ENCODE data around the gene SV2B.

The SV2B gene

DNA sequence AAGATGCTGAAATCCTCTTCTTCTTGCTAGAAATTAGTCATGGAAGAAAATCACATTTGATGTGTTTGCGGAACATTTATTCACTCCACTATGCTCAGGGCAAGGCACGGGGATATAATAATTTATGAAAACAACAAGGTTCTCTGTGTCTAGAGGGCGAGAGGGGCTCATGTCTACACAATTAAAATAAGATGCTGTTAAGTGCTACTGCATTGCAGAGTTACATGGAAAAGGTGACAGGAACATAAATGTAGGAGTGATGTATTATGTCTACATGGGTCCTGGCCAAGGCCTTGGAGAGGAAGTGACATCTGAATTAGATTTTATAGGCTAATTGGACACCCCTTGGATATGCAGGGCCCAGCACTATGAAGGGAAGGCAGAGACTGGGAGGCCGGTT lies 96.1 kb downstream of the SV2B start:
- Histone ChIP-seq H3K9ac (no peak overlapping the region), H3K27me3 (ENCODE audit: insufficient read depth, low read depth) (no peaks in the 10 kb centered on the region; the same call in 1 of the 2 replicates), H3K4me3 (IDR thresholded peaks at IDR 0.05; ENCODE audit: insufficient read depth, low read depth, low read length) (no peak overlapping the region), H3K4me2 (no peak overlapping the region), H3K4me1 (ENCODE audit: low read depth, poor library complexity, severe bottlenecking) (no peaks in the 10 kb centered on the region), H3K36me3 (ENCODE audit: insufficient read depth) (no peaks in the 10 kb centered on the region), H4K20me1 (ENCODE audit: insufficient read depth) (no peaks in the 10 kb centered on the region), H3K27ac (no peak overlapping the region), H3K79me2 (ENCODE audit: insufficient read depth, low read depth) (no peaks in the 10 kb centered on the region), H2AFZ (ENCODE audit: low read depth) (no peak overlapping the region)
- TF ChIP-seq CTCF (conservative IDR thresholded peaks at IDR 0.05; ENCODE audit: low read depth, low read length) = no peak

- H3K4me3 ChIP-seq (IDR thresholded peaks at IDR 0.05; ENCODE audit: insufficient read depth, low read depth, low read length) = no peak overlapping the region
- H3K36me3 ChIP-seq (ENCODE audit: insufficient read depth) = no peaks in the 10 kb centered on the region
- H3K4me1 ChIP-seq (ENCODE audit: low read depth, poor library complexity, severe bottlenecking) = no peaks in the 10 kb centered on the region
- H3K9ac ChIP-seq = no peak overlapping the region
- no peak overlapping the region for H3K27ac ChIP-seq
- no peaks in the 10 kb centered on the region; the same call in 1 of the 2 replicates for H3K27me3 ChIP-seq (ENCODE audit: insufficient read depth, low read depth)
- TF ChIP-seq CTCF (conservative IDR thresholded peaks at IDR 0.05; ENCODE audit: low read depth, low read length) = no peak
- H3K4me2 ChIP-seq = no peak overlapping the region
- no peak overlapping the region for H2AFZ ChIP-seq (ENCODE audit: low read depth)
- no peaks in the 10 kb centered on the region for H3K79me2 ChIP-seq (ENCODE audit: insufficient read depth, low read depth)
- H4K20me1 ChIP-seq (ENCODE audit: insufficient read depth) = no peaks in the 10 kb centered on the region
These were observed 96.7 kb downstream of the SV2B start for GRCh38 chr15:91196768-91197167.

- Histone ChIP-seq H3K27me3 (ENCODE audit: insufficient read depth, low read depth) (no peaks in the 10 kb centered on the region), H3K4me2 (no peak overlapping the region), H3K79me2 (ENCODE audit: insufficient read depth, low read depth) (no peaks in the 10 kb centered on the region), H2AFZ (ENCODE audit: low read depth) (no peak overlapping the region), H3K36me3 (ENCODE audit: insufficient read depth) (no peaks in the 10 kb centered on the region), H3K4me1 (ENCODE audit: low read depth, poor library complexity, severe bottlenecking) (no peaks in the 10 kb centered on the region), H3K9ac (no peak overlapping the region), H4K20me1 (ENCODE audit: insufficient read depth) (no peaks in the 10 kb centered on the region), H3K4me3 (IDR thresholded peaks at IDR 0.05; ENCODE audit: insufficient read depth, low read depth, low read length) (no peak overlapping the region), H3K27ac (no peak overlapping the region)
- no peak for TF ChIP-seq CTCF (conservative IDR thresholded peaks at IDR 0.05; ENCODE audit: low read depth, low read length)
These were observed 99.5 kb downstream of the SV2B start for GRCh38 chr15:91199511-91199910.

GRCh38 chr15:91200101-91200754 lies 100.2 kb downstream of the SV2B start:
- H3K4me1 ChIP-seq (ENCODE audit: low read depth, poor library complexity, severe bottlenecking) = no peaks in the 10 kb centered on the region
- H4K20me1 ChIP-seq (ENCODE audit: insufficient read depth) = no peaks in the 10 kb centered on the region
- no peak overlapping the region for H3K27ac ChIP-seq
- H3K4me2 ChIP-seq = no peak overlapping the region
- no peaks in the 10 kb centered on the region for H3K27me3 ChIP-seq (ENCODE audit: insufficient read depth, low read depth)
- H3K4me3 ChIP-seq (IDR thresholded peaks at IDR 0.05; ENCODE audit: insufficient read depth, low read depth, low read length) = no peak overlapping the region
- no peak overlapping the region for H3K9ac ChIP-seq
- H2AFZ ChIP-seq (ENCODE audit: low read depth) = no peak overlapping the region
- H3K36me3 ChIP-seq (ENCODE audit: insufficient read depth) = no peaks in the 10 kb centered on the region
- no peak for TF ChIP-seq CTCF (conservative IDR thresholded peaks at IDR 0.05; ENCODE audit: low read depth, low read length)
- no peaks in the 10 kb centered on the region for H3K79me2 ChIP-seq (ENCODE audit: insufficient read depth, low read depth)
